HepG2 (cell line): Measurements from ENCODE around the gene RICTOR. TPM values are rescaled to one million over a fixed set of nuclear protein-coding genes. Genes with fewer than 3 reads are reported as not detected.

Experiments
- ATAC-seq: fragments of 200-7000 bp; cut with Tn5 transposase; 3 replicates; pipeline ENCODE4 v1.9.1; 2020; ENCODE audit warnings: mild to moderate bottlenecking, moderate library complexity
- BruUV-seq: library from RNA; stranded (reverse); fragments of 400-500 nt; replicated peaks from 2 replicates; lab custom pipeline; 2021; lab: Mats Ljungman, UMichigan
- CTCF ChIA-PET: fragments of 300-600 bp; formaldehyde crosslinking; extraction: SDS; loops from one replicate; lab custom pipeline; 2021; ENCODE audit warnings: low total read pairs, inconsistent platforms, low intra/inter-chr PET ratio; lab: Yijun Ruan, JAX
- POLR2A ChIA-PET: fragments of 350-600 bp; sonication (Branson Sonifier 250); formaldehyde crosslinking; loops from one replicate; lab custom pipeline; 2020; ENCODE audit warnings: antibody characterized with exemption, inconsistent platforms; lab: Yijun Ruan, JAX
- DNase-seq: peaks from one replicate; pipeline ENCODE4 v3.0.0-alpha.2; 2015; ENCODE audit warnings: low spot score
- FAIRE-seq: peaks from 3 replicates; lab custom pipeline; 2011; peaks lifted over from hg19 to GRCh38; lab: Jason Lieb, UNC
- H2AFZ ChIP-seq: one replicate; pipeline ENCODE4 v1.6.1; 2011; ENCODE audit warnings: low read length, inconsistent platforms
- H3K27ac ChIP-seq: fragments of 300-600 bp; 3 replicates; pipeline ENCODE4 v1.8.0; 2011; ENCODE audit warnings: mixed run types, mild to moderate bottlenecking, mixed read lengths, low read length, inconsistent platforms; ENCODE audit not compliant: insufficient read depth; ENCODE audit errors: extremely low read length
- H3K27me3 ChIP-seq, 2 experiments: fragments of 200-600 bp in 1 of 2; 2 replicates in 1 of 2; 3 replicates in 1 of 2; pipeline versions ENCODE4 v1.6.0 to v1.8.0; 2011; ENCODE audit warnings: low read length in 2 of 2, mild to moderate bottlenecking in 2 of 2, moderate library complexity in 2 of 2, inconsistent platforms in 1 of 2; ENCODE audit not compliant: insufficient read depth in 2 of 2, control insufficient read depth in 1 of 2
- H3K36me3 ChIP-seq, 2 experiments: fragments of 200-600 bp in 1 of 2; replicated peaks in 1 of 2; 2 replicates in 1 of 2; 3 replicates in 1 of 2; pipeline versions ENCODE4 v1.5.1 to v1.8.0; 2011; ENCODE audit warnings: low read length in 2 of 2, inconsistent platforms in 1 of 2; ENCODE audit not compliant: insufficient read depth in 2 of 2, control insufficient read depth in 1 of 2
- H3K4me1 ChIP-seq: 2 replicates; pipeline ENCODE4 v1.5.1; 2012; ENCODE audit warnings: low read length, inconsistent platforms; ENCODE audit not compliant: insufficient read depth
- H3K4me2 ChIP-seq: 2 replicates; pipeline ENCODE4 v1.6.0; 2011; ENCODE audit warnings: low read depth, low read length, inconsistent platforms
- H3K4me3 ChIP-seq, 3 experiments: fragments of 200-600 bp in 1 of 3; sonication (generic), shearing (Covaris generic) in 1 of 3; replicated peaks in 1 of 3; 2 replicates each; pipeline ENCODE4 v1.5.1; 2011 to 2016; ENCODE audit warnings: low read length in 3 of 3, inconsistent platforms in 2 of 3, low read depth in 2 of 3, mild to moderate bottlenecking in 2 of 3, control low read depth in 1 of 3, mixed read lengths in 1 of 3; ENCODE audit not compliant: insufficient read depth in 1 of 3
- H3K79me2 ChIP-seq: one replicate; pipeline ENCODE4 v1.6.1; 2011; ENCODE audit warnings: low read length, inconsistent platforms; ENCODE audit not compliant: insufficient read depth
- H3K9ac ChIP-seq: 2 replicates; pipeline ENCODE4 v1.6.0; 2011; ENCODE audit warnings: mild to moderate bottlenecking, low read depth, low read length, inconsistent platforms; ENCODE audit not compliant: insufficient read depth
- H3K9me3 ChIP-seq: 2 replicates; pipeline ENCODE4 v1.5.1; 2012; ENCODE audit warnings: mild to moderate bottlenecking, low read length
- H4K20me1 ChIP-seq: 2 replicates; pipeline ENCODE4 v1.6.0; 2011; ENCODE audit warnings: inconsistent platforms, mild to moderate bottlenecking, low read length, moderate library complexity; ENCODE audit not compliant: insufficient read depth
- CEBPB ChIP-seq: IDR thresholded peaks from 2 replicates; pipeline ENCODE4 v1.6.1; 2011; ENCODE audit warnings: low read depth, low read length, improper control_type of control experiment, borderline replicate concordance
- ERF ChIP-seq: IDR thresholded peaks from 2 replicates; pipeline ENCODE4 v1.6.1; 2018; ENCODE audit warnings: missing biosample characterization, missing genetic modification reagents
- KDM3A ChIP-seq: IDR thresholded peaks from 2 replicates; pipeline ENCODE4 v1.6.1; 2018; ENCODE audit warnings: low read depth, missing compliant biosample characterization
- PITX1 ChIP-seq: sonication (generic); formaldehyde crosslinking; IDR thresholded peaks from 2 replicates; pipeline ENCODE4 v1.5.1; 2020; ENCODE audit warnings: mild to moderate bottlenecking, missing genetic modification reagents
- RFX1 ChIP-seq: fragments of 450-650 bp; IDR thresholded peaks from 2 replicates; pipeline ENCODE4 v1.6.1; 2017
- TAF15 ChIP-seq: fragments of 200-400 bp; formaldehyde crosslinking; IDR thresholded peaks from one replicate; pipeline ENCODE4 v1.6.1; 2018; ENCODE audit warnings: mild to moderate bottlenecking, low read depth, low read length; ENCODE audit not compliant: poor library complexity, severe bottlenecking
- TBL1XR1 ChIP-seq: fragments of 150-350 bp; IDR thresholded peaks from 2 replicates; pipeline ENCODE4 v1.6.1; 2014; ENCODE audit warnings: borderline replicate concordance, low read length; ENCODE audit not compliant: partially characterized antibody
- TEAD2 ChIP-seq: sonication (generic); formaldehyde crosslinking; IDR thresholded peaks from 2 replicates; pipeline ENCODE4 v1.9.0; 2021; ENCODE audit warnings: missing genetic modification reagents
- ZBTB8A ChIP-seq: sonication (generic); formaldehyde crosslinking; IDR thresholded peaks from 2 replicates; pipeline ENCODE4 v1.4.0; 2020; ENCODE audit warnings: mild to moderate bottlenecking, low read depth, missing genetic modification reagents, borderline replicate concordance
- ZNF138 ChIP-seq: sonication (generic); formaldehyde crosslinking; IDR thresholded peaks from 2 replicates; pipeline ENCODE4 v1.5.0; 2020; ENCODE audit warnings: mild to moderate bottlenecking, low read depth, missing genetic modification reagents
- ZNF337 ChIP-seq: sonication (generic); formaldehyde crosslinking; IDR thresholded peaks from 2 replicates; pipeline ENCODE4 v1.5.1; 2020; ENCODE audit warnings: missing genetic modification reagents, low read depth, mild to moderate bottlenecking, borderline replicate concordance
- ZNF703 ChIP-seq: sonication (generic); formaldehyde crosslinking; IDR thresholded peaks from 2 replicates; pipeline ENCODE4 v1.5.1; 2020; ENCODE audit warnings: missing genetic modification reagents, mild to moderate bottlenecking, moderate library complexity, borderline replicate concordance
- ZNF749 ChIP-seq: sonication (generic); formaldehyde crosslinking; IDR thresholded peaks from 2 replicates; pipeline ENCODE4 v1.8.0; 2022; ENCODE audit warnings: mild to moderate bottlenecking, missing genetic modification reagents, moderate library complexity, borderline replicate concordance
- ZSCAN30 ChIP-seq: sonication (generic); formaldehyde crosslinking; IDR thresholded peaks from 2 replicates; pipeline ENCODE4 v1.5.0; 2020; ENCODE audit warnings: mild to moderate bottlenecking, missing genetic modification reagents
- WGBS: methylation state at CpG from one replicate; pipeline ENCODE4 v1.1.6; 2017; ENCODE audit warnings: low lambda C conversion rate; 5-methylcytosine and 5-hydroxymethylcytosine counted together
- in situ Hi-C: cut with HindIII; loops from 2 replicates; pipeline ENCODE4 v1.10.0; 2017; ENCODE audit warnings: low pct_unique_long_range_greater_than_20kb; ENCODE audit not compliant: extremely low pct_ligation_motif_present
- intact Hi-C: fragments of 100-400 bp; cut with micrococcal nuclease; formaldehyde crosslinking; loops from one replicate; pipeline ENCODE4 v1.10.0; 2022; ENCODE audit not compliant: unreplicated experiment
- polyA plus RNA-seq, 8 experiments: library from polyadenylated mRNA; depleted of rRNA in 3 of 8; stranded (reverse) in 7 of 8; unstranded in 1 of 8; fragments of >200 nt; fragmentation: Illumina TruSeq in 4 of 8; extraction: Trizol in 4 of 8; gene quantifications; 2 replicates each; pipeline versions ENCODE4 v1.2.1 to v1.2.3, GENCODE V29; 2011 to 2016; ENCODE audit warnings: low read depth in 4 of 8, missing spikeins in 1 of 8, mixed read lengths in 1 of 8; ENCODE audit not compliant: insufficient read depth in 1 of 8
- total RNA-seq, 5 experiments: library from RNA; depleted of rRNA; stranded (reverse); fragments of >200 nt; fragmentation: Illumina TruSeq; extraction: Trizol; gene quantifications; 2 replicates each; pipeline ENCODE4 v1.2.3, GENCODE V29; 2016; ENCODE audit warnings: low read depth in 1 of 5
- TF ChIP-seq, protein P1 (sequence below): sonication (generic); formaldehyde crosslinking; IDR thresholded peaks from 2 replicates; pipeline ENCODE4 v1.4.0; 2020; ENCODE audit warnings: missing genetic modification reagents, borderline replicate concordance
- TF ChIP-seq, protein P2 (sequence below): sonication (generic); formaldehyde crosslinking; conservative IDR thresholded peaks from 2 replicates; pipeline ENCODE4 v1.4.0; 2020; ENCODE audit warnings: missing genetic modification reagents
- TF ChIP-seq, protein P3 (sequence below), 2 experiments: IDR thresholded peaks; 2 replicates each; pipeline ENCODE4 v1.6.1; 2011 to 2012; ENCODE audit warnings: low read length in 2 of 2, borderline replicate concordance in 1 of 2, low read depth in 1 of 2, mild to moderate bottlenecking in 1 of 2, moderate library complexity in 1 of 2

Gene RICTOR
- total and polyA plus RNA-seq, 2 of the 13 experiments (the other 11 are each of a cell fraction or from before 2014, with no cell fraction given) = 10.7 to 15.4 TPM

DNA sequence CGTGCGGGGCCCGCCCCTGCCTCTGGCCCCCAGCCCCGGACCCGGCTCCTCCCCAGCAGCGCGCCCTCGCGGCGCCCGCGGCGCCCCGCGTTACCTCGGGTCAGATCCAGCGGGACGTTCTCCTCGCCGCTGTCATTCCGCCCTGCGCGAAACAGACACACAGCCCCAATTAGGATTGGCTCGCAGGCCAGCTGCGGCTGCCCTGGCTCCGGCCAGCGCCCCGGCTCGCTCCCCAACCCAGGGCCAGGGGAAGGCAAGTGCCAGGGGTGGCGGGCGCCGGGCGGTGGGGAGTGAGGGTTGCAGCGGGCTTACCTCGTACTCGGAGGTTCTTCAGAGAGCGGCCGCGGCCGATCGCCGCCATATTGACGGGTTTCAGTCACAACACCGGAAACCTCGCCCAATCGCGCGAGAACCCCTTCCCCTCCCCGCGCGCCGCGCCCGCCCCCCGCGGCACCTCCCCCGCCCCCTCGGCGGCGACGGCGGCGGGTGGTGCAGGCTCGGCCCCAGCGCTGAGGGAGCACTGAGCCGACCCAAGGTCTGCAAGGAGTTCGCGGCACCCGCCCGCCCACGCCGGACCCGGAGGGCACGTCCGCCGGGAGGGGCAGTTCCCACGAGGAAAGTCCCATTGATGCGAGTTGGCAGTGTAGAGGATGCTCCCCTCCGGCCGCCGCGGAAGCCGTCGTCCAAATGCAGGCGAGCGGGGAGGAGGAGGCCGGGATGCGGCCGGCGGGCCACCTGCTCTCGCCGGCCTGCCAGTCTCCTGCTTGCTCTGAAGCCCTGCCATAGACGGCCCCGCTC, at the start of gene RICTOR (continued):
- 0 out of 2 replicates have a peak, but pooled peaks have one; percentile 6 for TF ChIP-seq PITX1 (CRISPR knock-in tag)
- TF ChIP-seq ZNF337 (CRISPR knock-in tag) = no peak
- TF ChIP-seq CEBPB = no peak
- peak; percentile 58; the same call in 1 of the 2 replicates for TF ChIP-seq ZNF749 (CRISPR knock-in tag)
- peak; percentile 71; the same call in 1 of the 2 replicates for TF ChIP-seq ZSCAN30 (CRISPR knock-in tag)
- TF ChIP-seq KDM3A (CRISPR knock-in tag) = peak; percentile 77

DNA sequence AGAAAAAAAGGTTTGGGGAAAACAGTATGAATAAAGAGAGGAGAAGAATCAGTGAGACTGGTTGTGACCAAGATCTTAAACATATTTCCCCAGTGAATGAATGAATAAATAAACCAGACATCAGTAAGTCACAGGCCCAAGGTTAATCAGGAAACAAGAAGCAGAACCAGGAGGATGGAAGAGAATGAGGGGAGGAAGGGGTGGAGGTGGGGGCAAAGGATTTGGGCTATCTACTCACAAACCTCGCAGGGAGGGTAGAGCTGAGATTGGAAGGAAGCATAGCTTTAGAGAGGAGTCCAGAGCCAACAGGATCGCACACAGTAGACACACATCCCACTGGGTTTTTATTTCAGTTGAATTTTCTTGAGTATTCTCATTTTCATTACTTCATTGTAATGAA, 47.7 kb upstream of the RICTOR start:
- DNase-seq (no peak), ATAC-seq (no peak), FAIRE-seq (no peak)
- Histone ChIP-seq H3K4me1 (no peaks in the 10 kb centered on the region), H3K9ac (no peak overlapping the region), H3K36me3 (no peaks in the 10 kb centered on the region), H3K4me3 (no peak overlapping the region), H3K9me3 (no peaks in the 10 kb centered on the region), H3K4me2 (no peak overlapping the region), H4K20me1 (no peaks in the 10 kb centered on the region), H3K27ac (no peak overlapping the region), H3K27me3 (no peaks in the 10 kb centered on the region), H2AFZ (no peak overlapping the region), H3K79me2 (no peaks in the 10 kb centered on the region)
- no TSS peak for BruUV-seq
- in situ Hi-C loops (no loop called here), intact Hi-C loops (no loop called here)
- ChIA-PET CTCF (no interaction called here), POLR2A (no interaction called here)
- WGBS = 32% methylated on average over 2 of the region's 2 CpGs
- TF ChIP-seq, protein P1, sequence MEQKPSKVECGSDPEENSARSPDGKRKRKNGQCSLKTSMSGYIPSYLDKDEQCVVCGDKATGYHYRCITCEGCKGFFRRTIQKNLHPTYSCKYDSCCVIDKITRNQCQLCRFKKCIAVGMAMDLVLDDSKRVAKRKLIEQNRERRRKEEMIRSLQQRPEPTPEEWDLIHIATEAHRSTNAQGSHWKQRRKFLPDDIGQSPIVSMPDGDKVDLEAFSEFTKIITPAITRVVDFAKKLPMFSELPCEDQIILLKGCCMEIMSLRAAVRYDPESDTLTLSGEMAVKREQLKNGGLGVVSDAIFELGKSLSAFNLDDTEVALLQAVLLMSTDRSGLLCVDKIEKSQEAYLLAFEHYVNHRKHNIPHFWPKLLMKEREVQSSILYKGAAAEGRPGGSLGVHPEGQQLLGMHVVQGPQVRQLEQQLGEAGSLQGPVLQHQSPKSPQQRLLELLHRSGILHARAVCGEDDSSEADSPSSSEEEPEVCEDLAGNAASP (CRISPR knock-in tag) = no peak
- TF ChIP-seq ZNF138 (CRISPR knock-in tag) (no peak), ZNF703 (CRISPR knock-in tag) (no peak), TAF15 (no peak), ZBTB8A (CRISPR knock-in tag) (no peak), RFX1 (no peak), TEAD2 (CRISPR knock-in tag) (no peak), TBL1XR1 (no peak), ERF (CRISPR knock-in tag) (no peak)
- TF ChIP-seq, protein P2, sequence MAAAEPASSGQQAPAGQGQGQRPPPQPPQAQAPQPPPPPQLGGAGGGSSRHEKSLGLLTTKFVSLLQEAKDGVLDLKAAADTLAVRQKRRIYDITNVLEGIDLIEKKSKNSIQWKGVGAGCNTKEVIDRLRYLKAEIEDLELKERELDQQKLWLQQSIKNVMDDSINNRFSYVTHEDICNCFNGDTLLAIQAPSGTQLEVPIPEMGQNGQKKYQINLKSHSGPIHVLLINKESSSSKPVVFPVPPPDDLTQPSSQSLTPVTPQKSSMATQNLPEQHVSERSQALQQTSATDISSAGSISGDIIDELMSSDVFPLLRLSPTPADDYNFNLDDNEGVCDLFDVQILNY (CRISPR knock-in tag) = no peak
- TF ChIP-seq, protein P3, sequence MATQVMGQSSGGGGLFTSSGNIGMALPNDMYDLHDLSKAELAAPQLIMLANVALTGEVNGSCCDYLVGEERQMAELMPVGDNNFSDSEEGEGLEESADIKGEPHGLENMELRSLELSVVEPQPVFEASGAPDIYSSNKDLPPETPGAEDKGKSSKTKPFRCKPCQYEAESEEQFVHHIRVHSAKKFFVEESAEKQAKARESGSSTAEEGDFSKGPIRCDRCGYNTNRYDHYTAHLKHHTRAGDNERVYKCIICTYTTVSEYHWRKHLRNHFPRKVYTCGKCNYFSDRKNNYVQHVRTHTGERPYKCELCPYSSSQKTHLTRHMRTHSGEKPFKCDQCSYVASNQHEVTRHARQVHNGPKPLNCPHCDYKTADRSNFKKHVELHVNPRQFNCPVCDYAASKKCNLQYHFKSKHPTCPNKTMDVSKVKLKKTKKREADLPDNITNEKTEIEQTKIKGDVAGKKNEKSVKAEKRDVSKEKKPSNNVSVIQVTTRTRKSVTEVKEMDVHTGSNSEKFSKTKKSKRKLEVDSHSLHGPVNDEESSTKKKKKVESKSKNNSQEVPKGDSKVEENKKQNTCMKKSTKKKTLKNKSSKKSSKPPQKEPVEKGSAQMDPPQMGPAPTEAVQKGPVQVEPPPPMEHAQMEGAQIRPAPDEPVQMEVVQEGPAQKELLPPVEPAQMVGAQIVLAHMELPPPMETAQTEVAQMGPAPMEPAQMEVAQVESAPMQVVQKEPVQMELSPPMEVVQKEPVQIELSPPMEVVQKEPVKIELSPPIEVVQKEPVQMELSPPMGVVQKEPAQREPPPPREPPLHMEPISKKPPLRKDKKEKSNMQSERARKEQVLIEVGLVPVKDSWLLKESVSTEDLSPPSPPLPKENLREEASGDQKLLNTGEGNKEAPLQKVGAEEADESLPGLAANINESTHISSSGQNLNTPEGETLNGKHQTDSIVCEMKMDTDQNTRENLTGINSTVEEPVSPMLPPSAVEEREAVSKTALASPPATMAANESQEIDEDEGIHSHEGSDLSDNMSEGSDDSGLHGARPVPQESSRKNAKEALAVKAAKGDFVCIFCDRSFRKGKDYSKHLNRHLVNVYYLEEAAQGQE (IDR thresholded peaks at IDR 0.05; ENCODE audit: borderline replicate concordance in 1 of 2, low read depth in 1 of 2, low read length in 2 of 2) = no peak
